Fibroblast of the aortic adventitia (primary cell): ENCODE data around the gene ATP8B1. TPM values are rescaled to one million over a fixed set of nuclear protein-coding genes. Genes with fewer than 3 reads are reported as not detected.

Source experiments
- DNase-seq: peaks from one replicate; pipeline ENCODE4 v3.0.0-alpha.2; 2010; ENCODE audit warnings: low read depth
- H3K4me3 ChIP-seq: 2 replicates; pipeline ENCODE4 v1.5.1; 2011; ENCODE audit warnings: low read depth, mild to moderate bottlenecking, control low read depth, low read length, moderate library complexity
- CTCF ChIP-seq: IDR thresholded peaks from 2 replicates; pipeline ENCODE4 v1.5.1; 2011; ENCODE audit warnings: mild to moderate bottlenecking, low read length, control low read depth, inconsistent platforms; ENCODE audit not compliant: insufficient read depth
- total RNA-seq: library from RNA; depleted of rRNA; stranded (reverse); fragments of >200 nt; gene quantifications from 2 replicates; pipeline ENCODE4 v1.2.3, GENCODE V29; 2012; ENCODE audit warnings: low replicate concordance

The ATP8B1 gene
- total RNA-seq, 1 donor = 80.4 TPM

GRCh38 chr18:57793302-57793986, 9.7 kb downstream of the ATP8B1 start:
- TF ChIP-seq CTCF = no peak
- DNase-seq = no peak
- peak overlapping the region; percentile 39 for H3K4me3 ChIP-seq

- H3K4me3 ChIP-seq = peak overlapping the region; percentile 39
- DNase-seq = peak; percentile 61
- TF ChIP-seq CTCF = no peak
Observed at GRCh38 chr18:57792631-57793301, 10.3 kb downstream of the ATP8B1 start.

GRCh38 chr18:57791911-57792310, 11.2 kb downstream of the ATP8B1 start:
- no peak overlapping the region for H3K4me3 ChIP-seq
- no peak for DNase-seq
- TF ChIP-seq CTCF = no peak

- TF ChIP-seq CTCF = no peak
- no peak overlapping the region for H3K4me3 ChIP-seq
Observed at GRCh38 chr18:57791192-57791591, 11.9 kb downstream of the ATP8B1 start.

GRCh38 chr18:57790316-57790715, 12.8 kb downstream of the ATP8B1 start:
- TF ChIP-seq CTCF = no peak
- H3K4me3 ChIP-seq = no peak overlapping the region
- no peak for DNase-seq

More at GRCh38 chr18:57791192-57791591, 11.9 kb downstream of the ATP8B1 start:
- DNase-seq = no peak

GRCh38 chr18:57789759-57790158, 13.4 kb downstream of the ATP8B1 start:
- no peak for TF ChIP-seq CTCF
- peak overlapping the region; percentile 36 for H3K4me3 ChIP-seq
- DNase-seq = no peak
